Measurements from ENCODE around the gene TNFRSF13B. TPM values are rescaled to one million over a fixed set of nuclear protein-coding genes. Genes with fewer than 3 reads are reported as not detected.

Gene TNFRSF13B
- not detected in 2 replicates for polyA plus RNA-seq

GRCh38 chr17:16971458-16972338 lies at the start of gene TNFRSF13B:
Gene TNFRSF13B, minus strand, starts transcription at chr17:16972118. Its CDS starts 43 bp downstream, at chr17:16972075.

Other genes starting within 250 kb of the TNFRSF13B start
- gene MPRIP, start 70.3 kb upstream of the TNFRSF13B start, polyA plus RNA-seq: 314 and 381 TPM in 2 replicates
- 5.0 and 6.9 TPM in 2 replicates for gene PLD6, start 234.2 kb upstream of the TNFRSF13B start, polyA plus RNA-seq

Data from Purkinje cell (primary cell).